ENCODE data around the gene ABCD1. TPM values are rescaled to one million over a fixed set of nuclear protein-coding genes. Genes with fewer than 3 reads are reported as not detected.

ABCD1 gene
- total and polyA plus RNA-seq, 9 donors, result 1.4 to 11.1 (median 8.3) TPM

GRCh38 chrX:153774576-153775292 lies 50.1 kb downstream of the ABCD1 start:
- H3K27ac ChIP-seq, result no peak overlapping the region
- H3K9me3 ChIP-seq, result no peaks in the 10 kb centered on the region
- H3K27me3 ChIP-seq, result no peaks in the 10 kb centered on the region
- peak in 3 of 5 donors; percentile 16 to 29 (median 17) for DNase-seq
- H3K4me3 ChIP-seq, result no peak overlapping the region
- H3K36me3 ChIP-seq, result no peaks in the 10 kb centered on the region
- TF ChIP-seq EP300 (IDR thresholded peaks at IDR 0.05), result no peak
- TF ChIP-seq, protein P1, sequence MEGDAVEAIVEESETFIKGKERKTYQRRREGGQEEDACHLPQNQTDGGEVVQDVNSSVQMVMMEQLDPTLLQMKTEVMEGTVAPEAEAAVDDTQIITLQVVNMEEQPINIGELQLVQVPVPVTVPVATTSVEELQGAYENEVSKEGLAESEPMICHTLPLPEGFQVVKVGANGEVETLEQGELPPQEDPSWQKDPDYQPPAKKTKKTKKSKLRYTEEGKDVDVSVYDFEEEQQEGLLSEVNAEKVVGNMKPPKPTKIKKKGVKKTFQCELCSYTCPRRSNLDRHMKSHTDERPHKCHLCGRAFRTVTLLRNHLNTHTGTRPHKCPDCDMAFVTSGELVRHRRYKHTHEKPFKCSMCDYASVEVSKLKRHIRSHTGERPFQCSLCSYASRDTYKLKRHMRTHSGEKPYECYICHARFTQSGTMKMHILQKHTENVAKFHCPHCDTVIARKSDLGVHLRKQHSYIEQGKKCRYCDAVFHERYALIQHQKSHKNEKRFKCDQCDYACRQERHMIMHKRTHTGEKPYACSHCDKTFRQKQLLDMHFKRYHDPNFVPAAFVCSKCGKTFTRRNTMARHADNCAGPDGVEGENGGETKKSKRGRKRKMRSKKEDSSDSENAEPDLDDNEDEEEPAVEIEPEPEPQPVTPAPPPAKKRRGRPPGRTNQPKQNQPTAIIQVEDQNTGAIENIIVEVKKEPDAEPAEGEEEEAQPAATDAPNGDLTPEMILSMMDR (IDR thresholded peaks at IDR 0.05), result no peak
- no peak for TF ChIP-seq POLR2A (IDR thresholded peaks at IDR 0.05)
- intact Hi-C loops (cut with DNase I), result loop anchor here in 1 of 4 donors (5.0 kb wide), 1 partner anchor 1443 kb away; the partner anchor contains the start of gene VBP1
- 92 to 93% (median 92%) methylated on average over 34 to 37 of the region's 37 CpGs for WGBS, 3 donors
- no peaks in the 10 kb centered on the region for H3K4me1 ChIP-seq (ENCODE audit: insufficient read depth)

DNA sequence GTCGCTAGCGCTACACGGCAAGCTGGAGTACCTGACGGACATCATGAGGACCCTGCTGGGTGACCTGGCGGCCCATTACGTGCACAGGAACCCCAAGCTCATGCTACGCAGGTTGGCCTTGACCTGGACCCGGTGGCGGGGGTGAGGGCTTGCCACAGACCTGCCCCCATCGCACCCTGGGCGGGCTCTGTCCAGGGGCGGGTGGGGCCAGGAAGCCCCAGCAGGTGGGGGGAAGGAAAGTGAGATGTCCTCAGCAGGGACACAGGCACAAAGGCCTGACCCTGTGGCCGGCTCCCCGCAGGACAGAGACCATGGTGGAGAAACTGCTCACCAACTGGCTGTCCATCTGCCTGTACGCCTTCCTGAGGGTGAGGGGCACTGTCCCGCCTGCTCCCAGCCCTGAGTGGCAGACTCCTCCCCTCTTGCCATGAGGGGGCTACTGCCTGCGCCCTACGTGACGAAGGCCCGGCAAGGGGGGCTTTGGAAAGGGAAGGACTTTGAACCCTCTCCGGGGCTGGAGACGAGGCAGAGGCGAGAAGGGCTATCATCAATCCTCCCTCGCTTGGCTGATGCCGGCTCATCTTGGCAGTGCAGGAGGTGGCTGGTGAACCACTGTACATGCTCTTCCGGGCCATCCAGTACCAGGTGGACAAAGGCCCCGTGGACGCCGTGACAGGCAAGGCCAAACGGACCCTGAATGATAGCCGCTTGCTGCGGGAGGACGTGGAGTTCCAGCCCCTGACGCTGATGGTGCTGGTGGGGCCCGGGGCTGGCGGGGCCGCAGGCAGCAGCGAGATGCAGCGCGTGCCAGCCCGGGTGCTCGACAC lies 50.9 kb downstream of the ABCD1 start:
- H3K36me3 ChIP-seq, result no peaks in the 10 kb centered on the region
- no peaks in the 10 kb centered on the region for H3K4me1 ChIP-seq (ENCODE audit: insufficient read depth)
- DNase-seq, result peak in 2 of 5 donors; percentile 18 to 30
- TF ChIP-seq, protein P1 (IDR thresholded peaks at IDR 0.05), result no peak
- 89 to 95% (median 92%) methylated on average over 36 to 42 of the region's 42 CpGs for WGBS, 3 donors
- H3K27ac ChIP-seq, result no peak overlapping the region
- no peak overlapping the region for H3K4me3 ChIP-seq
- H3K9me3 ChIP-seq, result no peaks in the 10 kb centered on the region
- intact Hi-C loops (cut with DNase I), result no loop called here
- H3K27me3 ChIP-seq, result no peaks in the 10 kb centered on the region

DNA sequence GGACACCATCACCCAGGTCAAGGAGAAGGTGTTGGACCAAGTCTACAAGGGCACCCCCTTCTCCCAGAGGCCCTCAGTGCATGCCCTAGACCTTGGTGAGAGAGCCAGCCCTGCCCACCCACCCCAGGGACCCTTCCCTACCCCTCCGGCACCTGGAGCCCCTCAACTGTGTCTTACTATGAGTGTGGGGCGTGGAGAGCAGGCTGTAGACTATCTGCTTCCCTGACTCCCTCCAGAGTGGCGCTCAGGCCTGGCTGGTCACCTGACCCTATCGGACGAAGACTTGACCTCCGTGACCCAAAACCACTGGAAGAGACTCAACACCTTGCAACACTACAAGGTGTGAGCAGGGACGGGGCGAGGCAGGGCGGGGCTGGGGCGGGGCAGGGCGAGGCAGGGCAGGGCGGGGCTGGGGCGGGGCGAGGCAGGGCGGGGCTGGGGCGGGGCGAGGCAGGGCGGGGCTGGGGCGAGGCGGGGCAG lies 51.5 kb downstream of the ABCD1 start:
- Histone ChIP-seq H3K4me3 (no peak overlapping the region), H3K27ac (no peak overlapping the region), H3K36me3 (no peaks in the 10 kb centered on the region), H3K4me1 (ENCODE audit: insufficient read depth) (no peaks in the 10 kb centered on the region), H3K27me3 (no peaks in the 10 kb centered on the region), H3K9me3 (no peaks in the 10 kb centered on the region)
- DNase-seq, result no peak
- intact Hi-C loops (cut with DNase I), result no loop called here
- TF ChIP-seq, protein P1 (IDR thresholded peaks at IDR 0.05), result no peak
- TF ChIP-seq EP300 (IDR thresholded peaks at IDR 0.05), result no peak
- no peak for TF ChIP-seq POLR2A (IDR thresholded peaks at IDR 0.05)
- 72 to 87% (median 86%) methylated on average over 6 to 20 of the region's 20 CpGs for WGBS, 3 donors

- Histone ChIP-seq H3K36me3 (no peaks in the 10 kb centered on the region), H3K27ac (no peak overlapping the region), H3K4me1 (ENCODE audit: insufficient read depth) (no peaks in the 10 kb centered on the region), H3K9me3 (no peaks in the 10 kb centered on the region), H3K4me3 (no peak overlapping the region), H3K27me3 (no peaks in the 10 kb centered on the region)
- no peak for DNase-seq
- TF ChIP-seq POLR2A (IDR thresholded peaks at IDR 0.05) (no peak), EP300 (IDR thresholded peaks at IDR 0.05) (no peak)
- TF ChIP-seq, protein P1 (IDR thresholded peaks at IDR 0.05), result no peak
- intact Hi-C loops (cut with DNase I), result no loop called here
- 69 to 89% (median 82%) methylated on average over 10 to 18 of the region's 22 CpGs for WGBS, 3 donors
These were observed 52.0 kb downstream of the ABCD1 start for GRCh38 chrX:153776611-153777045.

All from ovary (tissue), 9 donors.